ENCODE data around the gene RUNX2. TPM values are rescaled to one million over a fixed set of nuclear protein-coding genes. Genes with fewer than 3 reads are reported as not detected.

RUNX2 gene
- total and polyA plus RNA-seq, 9 of the 15 experiments (the other 6 are each of a cell fraction or from before 2014, with no cell fraction given), result 0.29 to 1.00 (median 0.43) TPM

DNA sequence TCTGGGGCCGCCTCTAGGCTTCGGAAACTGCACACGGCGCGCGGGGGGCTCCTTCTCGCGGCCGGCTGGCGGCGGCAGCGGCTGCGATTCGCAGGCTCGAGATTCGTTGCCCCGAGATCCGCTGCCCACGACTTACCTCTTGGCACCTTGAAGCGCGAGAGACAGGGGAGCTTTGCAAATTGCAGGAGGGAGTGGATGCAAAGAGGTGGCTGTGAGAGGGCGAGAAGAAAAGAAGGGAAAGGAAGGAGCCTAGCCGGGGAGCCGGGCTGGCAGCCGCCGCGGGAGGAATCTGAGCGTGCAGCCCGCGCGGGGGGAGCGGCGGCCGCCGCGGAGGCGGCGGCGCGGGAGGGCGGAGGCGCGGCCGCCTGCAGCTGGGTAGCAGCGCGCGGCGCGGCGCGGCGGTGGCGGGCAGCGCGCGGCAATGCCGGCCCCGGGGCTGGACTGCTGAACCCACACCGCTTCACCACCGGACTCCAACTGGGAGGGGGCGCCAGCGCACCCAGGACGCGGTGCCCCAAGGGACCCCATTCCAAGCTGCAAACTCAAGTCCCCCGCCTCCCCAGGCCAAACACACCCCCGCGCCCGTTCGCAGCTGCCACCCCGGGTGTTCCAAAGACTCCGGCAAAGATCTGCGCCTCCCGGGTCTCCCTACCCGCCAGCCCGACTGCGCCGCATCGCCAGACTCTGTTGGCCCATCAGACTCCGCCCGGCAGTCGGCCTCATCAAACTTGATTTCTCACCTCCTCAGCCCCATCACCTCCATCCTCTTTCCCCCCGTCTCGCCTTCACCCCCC, 93.8 kb downstream of the RUNX2 start (continued):
- TF ChIP-seq EP300 (IDR thresholded peaks at IDR 0.05; ENCODE audit: low read length) (no peak), POLR3A (IDR thresholded peaks at IDR 0.05; ENCODE audit: borderline replicate concordance, extremely low read depth, insufficient read depth, insufficient read length) (no peak), FOXJ3 (CRISPR knock-in tag; IDR thresholded peaks at IDR 0.05) (no peak), CTBP1 (IDR thresholded peaks at IDR 0.05; ENCODE audit: borderline replicate concordance) (peak; percentile 73), ATF4 (CRISPR knock-in tag; IDR thresholded peaks at IDR 0.05) (0 out of 2 replicates have a peak, but pooled peaks have one; percentile 17), ZNF224 (CRISPR knock-in tag; IDR thresholded peaks at IDR 0.05) (no peak), PATZ1 (CRISPR knock-in tag; IDR thresholded peaks at IDR 0.05; ENCODE audit: borderline replicate concordance) (no peak), ZNF212 (CRISPR knock-in tag; IDR thresholded peaks at IDR 0.05) (no peak), ZNF124 (CRISPR knock-in tag; IDR thresholded peaks at IDR 0.05) (no peak), KDM1A (IDR thresholded peaks at IDR 0.05) (no peak; a peak in 1 of 4 replicates)
- TF ChIP-seq, protein P1, sequence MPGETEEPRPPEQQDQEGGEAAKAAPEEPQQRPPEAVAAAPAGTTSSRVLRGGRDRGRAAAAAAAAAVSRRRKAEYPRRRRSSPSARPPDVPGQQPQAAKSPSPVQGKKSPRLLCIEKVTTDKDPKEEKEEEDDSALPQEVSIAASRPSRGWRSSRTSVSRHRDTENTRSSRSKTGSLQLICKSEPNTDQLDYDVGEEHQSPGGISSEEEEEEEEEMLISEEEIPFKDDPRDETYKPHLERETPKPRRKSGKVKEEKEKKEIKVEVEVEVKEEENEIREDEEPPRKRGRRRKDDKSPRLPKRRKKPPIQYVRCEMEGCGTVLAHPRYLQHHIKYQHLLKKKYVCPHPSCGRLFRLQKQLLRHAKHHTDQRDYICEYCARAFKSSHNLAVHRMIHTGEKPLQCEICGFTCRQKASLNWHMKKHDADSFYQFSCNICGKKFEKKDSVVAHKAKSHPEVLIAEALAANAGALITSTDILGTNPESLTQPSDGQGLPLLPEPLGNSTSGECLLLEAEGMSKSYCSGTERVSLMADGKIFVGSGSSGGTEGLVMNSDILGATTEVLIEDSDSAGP (CRISPR knock-in tag; IDR thresholded peaks at IDR 0.05), result no peak
- TF ChIP-seq, protein P2, sequence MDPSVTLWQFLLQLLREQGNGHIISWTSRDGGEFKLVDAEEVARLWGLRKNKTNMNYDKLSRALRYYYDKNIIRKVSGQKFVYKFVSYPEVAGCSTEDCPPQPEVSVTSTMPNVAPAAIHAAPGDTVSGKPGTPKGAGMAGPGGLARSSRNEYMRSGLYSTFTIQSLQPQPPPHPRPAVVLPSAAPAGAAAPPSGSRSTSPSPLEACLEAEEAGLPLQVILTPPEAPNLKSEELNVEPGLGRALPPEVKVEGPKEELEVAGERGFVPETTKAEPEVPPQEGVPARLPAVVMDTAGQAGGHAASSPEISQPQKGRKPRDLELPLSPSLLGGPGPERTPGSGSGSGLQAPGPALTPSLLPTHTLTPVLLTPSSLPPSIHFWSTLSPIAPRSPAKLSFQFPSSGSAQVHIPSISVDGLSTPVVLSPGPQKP (CRISPR knock-in tag; IDR thresholded peaks at IDR 0.05), result no peak
- TF ChIP-seq, protein P3, sequence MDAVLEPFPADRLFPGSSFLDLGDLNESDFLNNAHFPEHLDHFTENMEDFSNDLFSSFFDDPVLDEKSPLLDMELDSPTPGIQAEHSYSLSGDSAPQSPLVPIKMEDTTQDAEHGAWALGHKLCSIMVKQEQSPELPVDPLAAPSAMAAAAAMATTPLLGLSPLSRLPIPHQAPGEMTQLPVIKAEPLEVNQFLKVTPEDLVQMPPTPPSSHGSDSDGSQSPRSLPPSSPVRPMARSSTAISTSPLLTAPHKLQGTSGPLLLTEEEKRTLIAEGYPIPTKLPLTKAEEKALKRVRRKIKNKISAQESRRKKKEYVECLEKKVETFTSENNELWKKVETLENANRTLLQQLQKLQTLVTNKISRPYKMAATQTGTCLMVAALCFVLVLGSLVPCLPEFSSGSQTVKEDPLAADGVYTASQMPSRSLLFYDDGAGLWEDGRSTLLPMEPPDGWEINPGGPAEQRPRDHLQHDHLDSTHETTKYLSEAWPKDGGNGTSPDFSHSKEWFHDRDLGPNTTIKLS (IDR thresholded peaks at IDR 0.05; ENCODE audit: borderline replicate concordance, low read depth), result no peak

Measured in K562 (cell line).